CD14-positive monocyte (primary cell): ENCODE data around the gene ALPI. TPM values are rescaled to one million over a fixed set of nuclear protein-coding genes. Genes with fewer than 3 reads are reported as not detected.
A peak's percentile ranks its signal among the peaks of the same experiment; 100 is the strongest.

Source experiments
- DNase-seq, 3 donors: peaks; one replicate each; pipeline ENCODE4 v3.0.0-alpha.2; 2011 to 2022
- H2AFZ ChIP-seq: 2 replicates; pipeline ENCODE4 v1.6.0; 2012; ENCODE audit warnings: mild to moderate bottlenecking, low read depth, low read length, inconsistent platforms; ENCODE audit not compliant: insufficient read depth, poor library complexity, severe bottlenecking
- H3K27ac ChIP-seq, 2 donors: 1 replicate in 1 of 2; 2 replicates in 1 of 2; pipeline ENCODE4 v1.5.1; 2012 to 2013; ENCODE audit warnings: low read length in 2 of 2, control low read depth in 1 of 2, inconsistent platforms in 1 of 2, low read depth in 1 of 2, mild to moderate bottlenecking in 1 of 2
- H3K27me3 ChIP-seq, 2 donors: one replicate each; pipeline versions ENCODE4 v1.6.0 to v1.6.1; 2011 to 2013; ENCODE audit warnings: low read length in 2 of 2; ENCODE audit not compliant: control insufficient read depth in 2 of 2, insufficient read depth in 2 of 2
- H3K36me3 ChIP-seq, 2 donors: replicated peaks in 1 of 2; 1 replicate in 1 of 2; 2 replicates in 1 of 2; pipeline versions ENCODE4 v1.5.1 to v1.6.1; 2012 to 2013; ENCODE audit warnings: low read length in 2 of 2, control low read depth in 1 of 2, inconsistent platforms in 1 of 2, mild to moderate bottlenecking in 1 of 2; ENCODE audit not compliant: insufficient read depth in 2 of 2, control insufficient read depth in 1 of 2
- H3K4me1 ChIP-seq, 2 donors: 1 replicate in 1 of 2; 2 replicates in 1 of 2; pipeline versions ENCODE4 v1.5.1 to v1.6.1; 2012 to 2013; ENCODE audit warnings: low read length in 2 of 2, control low read depth in 1 of 2, inconsistent platforms in 1 of 2, mild to moderate bottlenecking in 1 of 2, moderate library complexity in 1 of 2; ENCODE audit not compliant: insufficient read depth in 2 of 2, control insufficient read depth in 1 of 2
- H3K4me2 ChIP-seq: replicated peaks from 2 replicates; pipeline ENCODE3; 2012; ENCODE audit warnings: low read length, moderate library complexity, mild to moderate bottlenecking; ENCODE audit not compliant: poor library complexity, severe bottlenecking; ENCODE audit errors: extremely low read depth
- H3K4me3 ChIP-seq, 3 experiments: fragments of 200-600 bp in 1 of 3; sonication (generic) in 1 of 3; replicated peaks in 1 of 3; 1 replicate in 2 of 3; 2 replicates in 1 of 3; pipeline ENCODE4 v1.5.1; 2011 to 2013; ENCODE audit warnings: low read length in 3 of 3, mild to moderate bottlenecking in 3 of 3, control low read depth in 2 of 3, low read depth in 2 of 3, inconsistent platforms in 1 of 3, moderate library complexity in 1 of 3
- H3K79me2 ChIP-seq: 2 replicates; pipeline ENCODE4 v1.6.0; 2012; ENCODE audit warnings: mild to moderate bottlenecking, control low read depth, inconsistent platforms, low read length, moderate library complexity; ENCODE audit not compliant: insufficient read depth
- H3K9ac ChIP-seq: 2 replicates; pipeline ENCODE4 v1.6.0; 2017; ENCODE audit warnings: low read length, mild to moderate bottlenecking; ENCODE audit not compliant: insufficient read depth, poor library complexity, severe bottlenecking
- H3K9me3 ChIP-seq, 2 donors: replicated peaks in 1 of 2; 1 replicate in 1 of 2; 2 replicates in 1 of 2; pipeline versions ENCODE4 v1.5.1 to v1.6.1; 2012 to 2013; ENCODE audit warnings: low read length in 2 of 2, control low read depth in 1 of 2; ENCODE audit not compliant: control insufficient read depth in 1 of 2, insufficient read depth in 1 of 2
- H4K20me1 ChIP-seq: 2 replicates; pipeline ENCODE4 v1.6.0; 2012; ENCODE audit warnings: mild to moderate bottlenecking, low read length, control low read depth, moderate library complexity; ENCODE audit not compliant: insufficient read depth
- H3K27ac Mint-ChIP-seq, 7 donors: one replicate each; pipeline ENCODE4 v1.8.0; 2020; ENCODE audit warnings: mild to moderate bottlenecking in 7 of 7, mixed read lengths in 7 of 7, moderate library complexity in 6 of 7, inconsistent platforms in 2 of 7
- H3K27me3 Mint-ChIP-seq, 3 donors: one replicate each; pipeline ENCODE4 v1.8.0; 2021 to 2022; ENCODE audit warnings: low read depth in 3 of 3, mild to moderate bottlenecking in 3 of 3, mixed read lengths in 3 of 3, moderate library complexity in 3 of 3, inconsistent platforms in 1 of 3
- H3K36me3 Mint-ChIP-seq, 2 donors: one replicate each; pipeline ENCODE4 v1.8.0; 2020; ENCODE audit warnings: mixed read lengths in 2 of 2, inconsistent platforms in 1 of 2, mild to moderate bottlenecking in 1 of 2
- H3K4me1 Mint-ChIP-seq: one replicate; pipeline ENCODE4 v1.8.0; 2020; ENCODE audit warnings: mild to moderate bottlenecking, mixed read lengths
- H3K4me3 Mint-ChIP-seq, 2 donors: one replicate each; pipeline ENCODE4 v1.8.0; 2020; ENCODE audit warnings: mild to moderate bottlenecking in 2 of 2, mixed read lengths in 2 of 2, moderate library complexity in 1 of 2
- H3K9me3 Mint-ChIP-seq, 7 donors: one replicate each; pipeline ENCODE4 v1.8.0; 2020 to 2022; ENCODE audit warnings: mixed read lengths in 7 of 7, mild to moderate bottlenecking in 6 of 7, moderate library complexity in 6 of 7, inconsistent platforms in 2 of 7
- CTCF ChIP-seq: fragments of 200-600 bp; IDR thresholded peaks from one replicate; pipeline ENCODE4 v1.8.0; 2022; ENCODE audit warnings: antibody characterized with exemption, mild to moderate bottlenecking
- WGBS: methylation state at CpG from one replicate; pipeline ENCODE4 v1.1.5; 2013; ENCODE audit warnings: missing lambda C conversion rate; ENCODE audit not compliant: insufficient coverage; 5-methylcytosine and 5-hydroxymethylcytosine counted together
- intact Hi-C, 2 donors: fragments of 100-400 bp; cut with micrococcal nuclease; formaldehyde crosslinking; loops; one replicate each; pipeline versions ENCODE4 v1.15.0 to v1.15.1; 2023
- polyA plus RNA-seq, 3 donors: library from polyadenylated mRNA; depleted of rRNA in 1 of 3; unstranded in 2 of 3; stranded (reverse) in 1 of 3; fragments of 300-500 nt in 2 of 3; fragments of >200 nt in 1 of 3; fragmentation: Illumina TruSeq in 2 of 3; gene quantifications; 1 replicate in 2 of 3; 2 replicates in 1 of 3; pipeline ENCODE4 v1.2.3, GENCODE V29; 2012 to 2021

Gene ALPI
- polyA plus RNA-seq, 3 donors, result not detected

GRCh38 chr2:232495292-232495691 lies 39.3 kb downstream of the ALPI start:
- Histone ChIP-seq H3K9ac (no peak overlapping the region), H3K27me3 (no peaks in the 10 kb centered on the region), H3K9me3 (no peaks in the 10 kb centered on the region), H3K27ac (no peak overlapping the region), H3K79me2 (no peaks in the 10 kb centered on the region), H3K4me3 (no peak overlapping the region), H3K36me3 (no peaks in the 10 kb centered on the region), H4K20me1 (no peaks in the 10 kb centered on the region), H3K4me2 (no peak overlapping the region), H2AFZ (no peak overlapping the region), H3K4me1 (no peaks in the 10 kb centered on the region)
- H3K36me3 Mint-ChIP-seq, result no peaks in the 10 kb centered on the region
- no peaks in the 10 kb centered on the region for H3K4me1 Mint-ChIP-seq
- no peak overlapping the region for H3K4me3 Mint-ChIP-seq
- TF ChIP-seq CTCF, result no peak
- WGBS, result 98% methylated on average over 5 of the region's 7 CpGs
- peaks cover 6 to 14% (median 11%) of the 10 kb centered on the region in 3 donors for H3K27me3 Mint-ChIP-seq
- H3K27ac Mint-ChIP-seq, result peak overlapping the region in 1 of 7 donors; percentile 56
- no peaks in the 10 kb centered on the region for H3K9me3 Mint-ChIP-seq
- intact Hi-C loops, result no loop called here
- no peak for DNase-seq

GRCh38 chr2:232496501-232497270 lies 40.7 kb downstream of the ALPI start:
- no peak overlapping the region for H3K4me3 Mint-ChIP-seq
- DNase-seq, result no peak
- no peaks in the 10 kb centered on the region for H3K9me3 ChIP-seq
- no peak overlapping the region for H3K4me3 ChIP-seq
- intact Hi-C loops, result no loop called here
- H3K27ac ChIP-seq, result no peak overlapping the region
- H3K4me2 ChIP-seq, result no peak overlapping the region
- H3K36me3 ChIP-seq, result no peaks in the 10 kb centered on the region
- H3K9me3 Mint-ChIP-seq, result no peaks in the 10 kb centered on the region
- TF ChIP-seq CTCF, result no peak
- no peaks in the 10 kb centered on the region for H3K36me3 Mint-ChIP-seq
- 83% methylated on average over 10 of the region's 20 CpGs for WGBS
- peaks cover 0 to 10% of the 10 kb centered on the region in 2 donors for H3K27me3 ChIP-seq
- H3K79me2 ChIP-seq, result no peaks in the 10 kb centered on the region
- no peak overlapping the region for H3K27ac Mint-ChIP-seq
- no peaks in the 10 kb centered on the region for H3K4me1 Mint-ChIP-seq
- no peaks in the 10 kb centered on the region for H3K4me1 ChIP-seq
- no peaks in the 10 kb centered on the region for H4K20me1 ChIP-seq
- H3K27me3 Mint-ChIP-seq, result peaks cover 12 to 23% (median 20%) of the 10 kb centered on the region in 3 donors
- H3K9ac ChIP-seq, result no peak overlapping the region
- no peak overlapping the region for H2AFZ ChIP-seq
